DMS79 (cell line): ENCODE data around the gene PPM1L.

Source experiments
- DNase-seq: peaks from one replicate; lab custom pipeline; 2025; lab: John Stamatoyannopoulos, UW

The PPM1L gene

GRCh38 chr3:160856450-160856849, 100.4 kb downstream of the PPM1L start:
- no peak for DNase-seq

GRCh38 chr3:160857476-160858119, 101.6 kb downstream of the PPM1L start:
- no peak for DNase-seq

GRCh38 chr3:160860346-160860745, 104.3 kb downstream of the PPM1L start:
- no peak for DNase-seq

- peak; percentile 38 for DNase-seq
Observed at GRCh38 chr3:160869825-160870224, 113.8 kb downstream of the PPM1L start.

- no peak for DNase-seq
Observed at GRCh38 chr3:160870327-160870726, 114.3 kb downstream of the PPM1L start.

GRCh38 chr3:160874736-160875135, 118.7 kb downstream of the PPM1L start:
- DNase-seq: no peak

- no peak for DNase-seq
Observed at GRCh38 chr3:160876643-160877042, 120.6 kb downstream of the PPM1L start.

GRCh38 chr3:160879859-160880258, 123.8 kb downstream of the PPM1L start:
- DNase-seq: no peak

- no peak for DNase-seq
Observed at GRCh38 chr3:160883373-160883772, 127.3 kb downstream of the PPM1L start.

GRCh38 chr3:160885791-160886286, 129.8 kb downstream of the PPM1L start:
- no peak for DNase-seq

GRCh38 chr3:160886421-160886820, 130.4 kb downstream of the PPM1L start:
- no peak for DNase-seq

- no peak for DNase-seq
Observed at GRCh38 chr3:160893207-160893606, 137.2 kb downstream of the PPM1L start.

- DNase-seq: no peak
Observed at GRCh38 chr3:160904691-160905090, 148.7 kb downstream of the PPM1L start.

- no peak for DNase-seq
Observed at GRCh38 chr3:160906646-160907045, 150.6 kb downstream of the PPM1L start.

- no peak for DNase-seq
Observed at GRCh38 chr3:160909917-160910316, 153.9 kb downstream of the PPM1L start.

GRCh38 chr3:160911411-160911810, 155.4 kb downstream of the PPM1L start:
- DNase-seq: no peak

- DNase-seq: no peak
Observed at GRCh38 chr3:160916472-160916871, 160.4 kb downstream of the PPM1L start.

GRCh38 chr3:160919942-160920341, 163.9 kb downstream of the PPM1L start:
- peak; percentile 85 for DNase-seq

- DNase-seq: peak; percentile 2
Observed at GRCh38 chr3:160921020-160921635, 165.1 kb downstream of the PPM1L start.

- DNase-seq: no peak
Observed at GRCh38 chr3:160924776-160925175, 168.7 kb downstream of the PPM1L start.

GRCh38 chr3:160927620-160928019, 171.6 kb downstream of the PPM1L start:
- DNase-seq: no peak

GRCh38 chr3:160928183-160928726, 172.2 kb downstream of the PPM1L start:
- no peak for DNase-seq

- no peak for DNase-seq
Observed at GRCh38 chr3:160929595-160929994, 173.6 kb downstream of the PPM1L start.
